PC-9 (cell line): ENCODE data around the gene ZBTB25. TPM values are rescaled to one million over a fixed set of nuclear protein-coding genes. Genes with fewer than 3 reads are reported as not detected.

Experiments used
- BruUV-seq: library from RNA; stranded (reverse); fragments of 400-500 nt; replicated peaks from 2 replicates; lab custom pipeline; 2021; lab: Mats Ljungman, UMichigan
- CTCF ChIA-PET: fragments of 300-600 bp; sonication (Branson Sonifier 250); formaldehyde crosslinking; loops from one replicate; lab custom pipeline; 2022; ENCODE audit warnings: antibody characterized with exemption; lab: Charles Lee
- POLR2A ChIA-PET: fragments of 300-600 bp; sonication (Branson Sonifier 250); formaldehyde crosslinking; loops from one replicate; lab custom pipeline; 2022; ENCODE audit warnings: antibody characterized with exemption; ENCODE audit not compliant: unreplicated experiment; lab: Charles Lee
- DNase-seq, 2 experiments: peaks; one replicate each; pipeline versions ENCODE4 v3.0.0 to v3.0.0-alpha.2; 2015 to 2022; ENCODE audit warnings: mixed read lengths in 1 of 2
- H2AFZ ChIP-seq: fragments of 200-600 bp; sonication (generic); 2 replicates; pipeline ENCODE4 v1.8.1; 2017; ENCODE audit warnings: antibody characterized with exemption
- H3F3A ChIP-seq: fragments of 200-600 bp; sonication (generic); 2 replicates; pipeline ENCODE4 v1.8.1; 2017; ENCODE audit warnings: antibody characterized with exemption, mild to moderate bottlenecking, low read depth; ENCODE audit not compliant: insufficient read depth
- H3K27ac ChIP-seq: fragments of 200-600 bp; sonication (generic); 2 replicates; pipeline ENCODE4 v1.6.1; 2016; ENCODE audit warnings: mixed run types
- H3K27me3 ChIP-seq: fragments of 200-600 bp; sonication (generic); 2 replicates; pipeline ENCODE4 v1.6.1; 2016; ENCODE audit warnings: low read depth, mixed run types; ENCODE audit not compliant: insufficient read depth
- H3K36me3 ChIP-seq: fragments of 200-600 bp; sonication (generic); 2 replicates; pipeline ENCODE4 v1.6.1; 2016; ENCODE audit warnings: low read depth, mixed run types
- H3K4me1 ChIP-seq: fragments of 200-600 bp; sonication (generic); replicated peaks from 2 replicates; pipeline ENCODE4 v1.6.1; 2016; ENCODE audit warnings: mixed run types; ENCODE audit not compliant: insufficient read depth
- H3K4me2 ChIP-seq: fragments of 200-600 bp; sonication (generic); 2 replicates; pipeline ENCODE4 v1.6.1; 2017; ENCODE audit warnings: mixed run types
- H3K4me3 ChIP-seq: fragments of 200-600 bp; sonication (generic); 2 replicates; pipeline ENCODE4 v1.6.1; 2016; ENCODE audit warnings: mixed run types
- H3K79me2 ChIP-seq: fragments of 200-600 bp; sonication (generic); 2 replicates; pipeline ENCODE4 v1.6.1; 2017; ENCODE audit warnings: low read depth, mixed run types
- H3K9me2 ChIP-seq: fragments of 200-600 bp; sonication (generic); 2 replicates; pipeline ENCODE4 v1.8.1; 2017; ENCODE audit warnings: mild to moderate bottlenecking; ENCODE audit not compliant: insufficient read depth
- H3K9me3 ChIP-seq: fragments of 200-600 bp; sonication (generic); 2 replicates; pipeline ENCODE4 v1.8.1; 2016; ENCODE audit warnings: low read depth; ENCODE audit not compliant: insufficient read depth
- H4K20me1 ChIP-seq: fragments of 200-600 bp; sonication (generic); 2 replicates; pipeline ENCODE4 v1.8.1; 2017; ENCODE audit not compliant: insufficient read depth
- EZH2 ChIP-seq: fragments of 200-600 bp; sonication (generic); IDR thresholded peaks from 2 replicates; pipeline ENCODE4 v1.8.0; 2017; ENCODE audit warnings: antibody characterized with exemption, low read depth
- intact Hi-C: fragments of 100-400 bp; cut with micrococcal nuclease; formaldehyde crosslinking; loops from one replicate; pipeline ENCODE4 v1.10.0; 2022; ENCODE audit not compliant: unreplicated experiment
- total RNA-seq: library from RNA; stranded (reverse); gene quantifications from 2 replicates; pipeline ENCODE4 v1.2.3, GENCODE V29; 2021
- TF ChIP-seq, protein P1 (sequence below): fragments of 200-600 bp; sonication (generic); conservative IDR thresholded peaks from 2 replicates; pipeline ENCODE4 v1.6.1; 2017; ENCODE audit warnings: mixed run types, antibody characterized with exemption, mild to moderate bottlenecking, moderate library complexity

ZBTB25 gene
- total RNA-seq, 1 experiment from 2014 or later: 22.9 TPM

DNA sequence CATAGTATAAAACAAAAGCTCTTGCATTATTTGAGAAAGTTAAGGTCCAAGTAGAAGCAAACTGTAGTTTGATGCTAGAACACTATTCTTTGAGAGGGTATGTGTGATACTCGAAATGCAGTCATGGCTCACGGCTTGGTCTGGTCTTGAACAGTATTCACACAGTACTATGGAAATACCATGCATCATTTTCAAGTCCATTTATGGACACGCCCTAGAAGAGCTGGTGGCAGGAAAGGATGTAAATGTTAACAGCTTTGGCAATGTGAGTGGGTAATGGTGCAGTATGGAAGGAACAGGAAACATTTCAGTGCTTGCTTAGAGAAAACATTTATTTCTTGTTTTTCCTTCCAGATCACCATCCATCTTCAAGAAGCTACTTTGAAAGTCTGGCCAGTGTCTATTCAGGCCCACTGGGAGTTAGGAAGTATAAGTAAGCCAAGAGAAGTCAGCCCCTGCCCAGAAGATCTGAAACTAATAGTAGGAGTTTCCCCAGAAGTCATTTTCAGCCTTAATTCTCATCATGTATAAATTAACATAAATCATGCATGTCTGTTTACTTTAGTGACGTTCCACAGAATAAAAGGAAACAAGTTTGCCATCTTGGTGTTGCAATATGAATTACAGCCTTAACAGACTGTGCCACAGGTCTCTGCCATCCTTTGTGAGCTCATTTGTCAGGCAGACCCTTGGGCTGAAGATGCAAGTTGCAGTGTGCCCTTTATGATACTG is 44.1 kb downstream of the ZBTB25 start:
- H3K4me1 ChIP-seq: peaks cover 3% of the 10 kb centered on the region; the same call in 1 of the 2 replicates
- H3K9me2 ChIP-seq: no peaks in the 10 kb centered on the region
- peaks cover 19% of the 10 kb centered on the region; the same call in 1 of the 2 replicates for H3F3A ChIP-seq
- no peak overlapping the region for H3K4me3 ChIP-seq
- peaks cover 16% of the 10 kb centered on the region for H3K36me3 ChIP-seq
- no peaks in the 10 kb centered on the region for H4K20me1 ChIP-seq
- no peak overlapping the region for H3K4me2 ChIP-seq
- POLR2A ChIA-PET: no interaction called here
- BruUV-seq: no TSS peak
- H3K27ac ChIP-seq: no peak overlapping the region
- no peaks in the 10 kb centered on the region for H3K79me2 ChIP-seq
- H2AFZ ChIP-seq: no peak overlapping the region
- TF ChIP-seq, protein P1, sequence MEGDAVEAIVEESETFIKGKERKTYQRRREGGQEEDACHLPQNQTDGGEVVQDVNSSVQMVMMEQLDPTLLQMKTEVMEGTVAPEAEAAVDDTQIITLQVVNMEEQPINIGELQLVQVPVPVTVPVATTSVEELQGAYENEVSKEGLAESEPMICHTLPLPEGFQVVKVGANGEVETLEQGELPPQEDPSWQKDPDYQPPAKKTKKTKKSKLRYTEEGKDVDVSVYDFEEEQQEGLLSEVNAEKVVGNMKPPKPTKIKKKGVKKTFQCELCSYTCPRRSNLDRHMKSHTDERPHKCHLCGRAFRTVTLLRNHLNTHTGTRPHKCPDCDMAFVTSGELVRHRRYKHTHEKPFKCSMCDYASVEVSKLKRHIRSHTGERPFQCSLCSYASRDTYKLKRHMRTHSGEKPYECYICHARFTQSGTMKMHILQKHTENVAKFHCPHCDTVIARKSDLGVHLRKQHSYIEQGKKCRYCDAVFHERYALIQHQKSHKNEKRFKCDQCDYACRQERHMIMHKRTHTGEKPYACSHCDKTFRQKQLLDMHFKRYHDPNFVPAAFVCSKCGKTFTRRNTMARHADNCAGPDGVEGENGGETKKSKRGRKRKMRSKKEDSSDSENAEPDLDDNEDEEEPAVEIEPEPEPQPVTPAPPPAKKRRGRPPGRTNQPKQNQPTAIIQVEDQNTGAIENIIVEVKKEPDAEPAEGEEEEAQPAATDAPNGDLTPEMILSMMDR: no peak
- no peak for TF ChIP-seq EZH2
- intact Hi-C loops: no loop called here
- no peaks in the 10 kb centered on the region for H3K27me3 ChIP-seq
- DNase-seq: no peak
- no peaks in the 10 kb centered on the region for H3K9me3 ChIP-seq
- CTCF ChIA-PET: interaction anchor here (0.6 kb wide), 1 partner anchor 122 kb away, joined by 4 read pairs; no protein-coding TSS in a partner anchor

DNA sequence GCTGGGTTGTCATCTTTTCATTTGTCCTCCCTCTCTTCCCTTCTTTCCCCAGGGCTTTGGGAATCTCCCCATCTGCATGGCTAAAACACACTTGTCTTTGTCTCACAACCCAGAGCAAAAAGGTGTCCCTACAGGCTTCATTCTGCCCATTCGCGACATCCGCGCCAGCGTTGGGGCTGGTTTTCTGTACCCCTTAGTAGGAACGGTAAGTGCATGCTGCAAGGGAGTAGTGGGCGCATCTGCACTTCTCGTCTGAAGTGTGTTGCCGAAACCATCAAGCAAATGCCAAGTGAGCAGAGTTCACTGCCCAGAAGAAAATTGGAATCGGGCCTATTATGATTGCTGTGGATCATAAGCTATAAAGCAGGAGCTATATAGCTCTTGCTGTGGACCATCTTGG is 49.0 kb downstream of the ZBTB25 start:
- Histone ChIP-seq H3K36me3 (peaks cover 40% of the 10 kb centered on the region), H3K4me1 (no peaks in the 10 kb centered on the region), H3F3A (no peaks in the 10 kb centered on the region), H3K4me3 (no peak overlapping the region), H3K79me2 (no peaks in the 10 kb centered on the region), H3K27ac (no peak overlapping the region), H3K27me3 (no peaks in the 10 kb centered on the region), H4K20me1 (no peaks in the 10 kb centered on the region), H3K9me2 (no peaks in the 10 kb centered on the region), H3K4me2 (no peak overlapping the region), H3K9me3 (no peaks in the 10 kb centered on the region), H2AFZ (no peak overlapping the region)
- intact Hi-C loops: no loop called here
- ChIA-PET POLR2A (no interaction called here), CTCF (no interaction called here)
- no peak for TF ChIP-seq EZH2
- TF ChIP-seq, protein P1: no peak
- DNase-seq: no peak
- BruUV-seq: no TSS peak

DNA sequence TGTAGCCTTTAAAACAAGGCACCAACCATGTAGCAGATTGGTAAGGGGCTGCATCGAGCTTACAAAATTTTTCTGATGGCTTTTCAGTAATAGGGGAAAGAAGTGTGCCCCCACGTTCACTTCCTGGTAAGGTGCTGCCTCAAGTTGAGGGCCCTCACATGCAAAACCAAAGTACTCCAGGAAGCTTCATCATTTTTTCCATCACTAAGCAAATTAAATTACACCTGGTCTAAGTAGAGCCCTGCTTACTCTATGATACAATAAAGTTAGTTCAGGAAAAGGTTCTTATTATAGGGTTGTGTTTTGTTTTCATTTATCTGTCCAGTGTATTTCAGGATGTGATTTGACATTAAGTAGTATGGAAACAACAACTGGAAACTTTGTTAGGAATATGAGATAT is 53.4 kb downstream of the ZBTB25 start:
- H3K36me3 ChIP-seq: peaks cover 31% of the 10 kb centered on the region; the same call in 1 of the 2 replicates
- no peak overlapping the region for H3K27ac ChIP-seq
- no TSS peak for BruUV-seq
- no peak overlapping the region for H3K4me3 ChIP-seq
- no peaks in the 10 kb centered on the region for H3K9me2 ChIP-seq
- ChIA-PET POLR2A (no interaction called here), CTCF (no interaction called here)
- H2AFZ ChIP-seq: no peak overlapping the region
- no peaks in the 10 kb centered on the region for H3K27me3 ChIP-seq
- H3K9me3 ChIP-seq: no peaks in the 10 kb centered on the region
- H3K4me2 ChIP-seq: no peak overlapping the region
- no peaks in the 10 kb centered on the region for H3K79me2 ChIP-seq
- H3F3A ChIP-seq: 0 out of 2 replicates have a peak, but pooled peaks cover 2% of the 10 kb centered on the region
- no peaks in the 10 kb centered on the region for H3K4me1 ChIP-seq
- TF ChIP-seq, protein P1: no peak
- no peak for TF ChIP-seq EZH2
- DNase-seq: no peak
- intact Hi-C loops: no loop called here
- H4K20me1 ChIP-seq: no peaks in the 10 kb centered on the region
